ENCODE measurements around the gene POLE. TPM values are rescaled to one million over a fixed set of nuclear protein-coding genes. Genes with fewer than 3 reads are reported as not detected.

POLE gene, protein sequence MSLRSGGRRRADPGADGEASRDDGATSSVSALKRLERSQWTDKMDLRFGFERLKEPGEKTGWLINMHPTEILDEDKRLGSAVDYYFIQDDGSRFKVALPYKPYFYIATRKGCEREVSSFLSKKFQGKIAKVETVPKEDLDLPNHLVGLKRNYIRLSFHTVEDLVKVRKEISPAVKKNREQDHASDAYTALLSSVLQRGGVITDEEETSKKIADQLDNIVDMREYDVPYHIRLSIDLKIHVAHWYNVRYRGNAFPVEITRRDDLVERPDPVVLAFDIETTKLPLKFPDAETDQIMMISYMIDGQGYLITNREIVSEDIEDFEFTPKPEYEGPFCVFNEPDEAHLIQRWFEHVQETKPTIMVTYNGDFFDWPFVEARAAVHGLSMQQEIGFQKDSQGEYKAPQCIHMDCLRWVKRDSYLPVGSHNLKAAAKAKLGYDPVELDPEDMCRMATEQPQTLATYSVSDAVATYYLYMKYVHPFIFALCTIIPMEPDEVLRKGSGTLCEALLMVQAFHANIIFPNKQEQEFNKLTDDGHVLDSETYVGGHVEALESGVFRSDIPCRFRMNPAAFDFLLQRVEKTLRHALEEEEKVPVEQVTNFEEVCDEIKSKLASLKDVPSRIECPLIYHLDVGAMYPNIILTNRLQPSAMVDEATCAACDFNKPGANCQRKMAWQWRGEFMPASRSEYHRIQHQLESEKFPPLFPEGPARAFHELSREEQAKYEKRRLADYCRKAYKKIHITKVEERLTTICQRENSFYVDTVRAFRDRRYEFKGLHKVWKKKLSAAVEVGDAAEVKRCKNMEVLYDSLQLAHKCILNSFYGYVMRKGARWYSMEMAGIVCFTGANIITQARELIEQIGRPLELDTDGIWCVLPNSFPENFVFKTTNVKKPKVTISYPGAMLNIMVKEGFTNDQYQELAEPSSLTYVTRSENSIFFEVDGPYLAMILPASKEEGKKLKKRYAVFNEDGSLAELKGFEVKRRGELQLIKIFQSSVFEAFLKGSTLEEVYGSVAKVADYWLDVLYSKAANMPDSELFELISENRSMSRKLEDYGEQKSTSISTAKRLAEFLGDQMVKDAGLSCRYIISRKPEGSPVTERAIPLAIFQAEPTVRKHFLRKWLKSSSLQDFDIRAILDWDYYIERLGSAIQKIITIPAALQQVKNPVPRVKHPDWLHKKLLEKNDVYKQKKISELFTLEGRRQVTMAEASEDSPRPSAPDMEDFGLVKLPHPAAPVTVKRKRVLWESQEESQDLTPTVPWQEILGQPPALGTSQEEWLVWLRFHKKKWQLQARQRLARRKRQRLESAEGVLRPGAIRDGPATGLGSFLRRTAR (N-terminal part only)
- total RNA-seq (10 to 100 TPM; 33.4 to 35.8 TPM), polyA plus RNA-seq (ENCODE audit: insufficient read length in 2 of 2) (10 to 100 TPM; 43.8 to 69.9 TPM)
- long read RNA-seq, donor 1, partial matches to known transcripts: 0 of 2 reads
- long read RNA-seq, donor 1, other reads (novel, unspliced or antisense): 0 of 2 reads
- long read RNA-seq, donor 2: 0 reads
- long read RNA-seq, donor 3: 0 reads
- long read RNA-seq, donor 4: 0 reads

GRCh38 chr12:132687211-132688164, at the start of gene POLE, which contains the start of gene PXMP2:
Gene POLE, minus strand, starts transcription at chr12:132687342. Its CDS starts 27 bp downstream, at chr12:132687315.
Gene PXMP2, plus strand, starts transcription at chr12:132687587. Its CDS starts 84 bp downstream, at chr12:132687671.
- peak; percentile 85 to 99 (median 92) for DNase-seq (ENCODE audit: low read depth in 4 of 6, low spot score in 6 of 6)
- Histone ChIP-seq H3K4me1 (ENCODE audit: control insufficient read depth, insufficient read depth, low read length) (peaks cover 19% of the 10 kb centered on the region), H3K27me3 (ENCODE audit: control insufficient read depth, insufficient read depth, low read length) (no peaks in the 10 kb centered on the region), H3K36me3 (ENCODE audit: control insufficient read depth, insufficient read depth, low read length) (peaks cover 3% of the 10 kb centered on the region), H3K27ac (ENCODE audit: low read depth, low read length) (peak within 1 kb of the TSS; percentile 15), H3K9me3 (ENCODE audit: control insufficient read depth, insufficient read depth, low read length) (no peaks in the 10 kb centered on the region), H3K4me3 (ENCODE audit: low read depth, low read length) (peak within 1 kb of the TSS; percentile 46)
- WGBS (ENCODE audit: insufficient coverage): under 1% methylated on average over 134 of the region's 134 CpGs

DNA sequence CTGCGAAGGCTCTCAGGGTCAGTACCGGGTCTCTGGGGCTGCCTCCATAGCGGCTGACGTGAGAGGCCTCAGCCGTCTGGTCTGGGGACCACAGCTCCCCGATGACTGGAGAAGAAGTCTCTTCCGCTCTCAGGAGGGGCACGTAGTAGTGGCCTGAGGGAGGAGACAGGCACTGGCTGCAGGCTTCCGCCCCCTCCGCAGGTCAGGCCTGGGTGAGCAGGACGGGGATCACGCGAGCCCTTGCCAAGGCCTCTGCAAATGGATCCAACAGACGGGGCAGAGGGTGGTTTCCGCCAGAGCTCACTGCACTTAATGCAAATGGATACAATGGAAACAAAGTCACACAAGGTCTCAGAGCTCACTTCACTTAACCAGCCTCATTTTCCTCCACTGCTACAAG, 49.8 kb upstream of the POLE start:
- H3K27ac ChIP-seq (ENCODE audit: low read depth, low read length): no peak overlapping the region
- H3K4me3 ChIP-seq (ENCODE audit: low read depth, low read length): no peak overlapping the region
- no peaks in the 10 kb centered on the region for H3K9me3 ChIP-seq (ENCODE audit: control insufficient read depth, insufficient read depth, low read length)
- WGBS (ENCODE audit: insufficient coverage): 97% methylated on average over 13 of the region's 15 CpGs
- peaks cover 3% of the 10 kb centered on the region for H3K4me1 ChIP-seq (ENCODE audit: control insufficient read depth, insufficient read depth, low read length)
- peaks cover 85% of the 10 kb centered on the region for H3K36me3 ChIP-seq (ENCODE audit: control insufficient read depth, insufficient read depth, low read length)
- no peak for DNase-seq (ENCODE audit: low read depth in 4 of 6, low spot score in 6 of 6)
- H3K27me3 ChIP-seq (ENCODE audit: control insufficient read depth, insufficient read depth, low read length): no peaks in the 10 kb centered on the region

DNA sequence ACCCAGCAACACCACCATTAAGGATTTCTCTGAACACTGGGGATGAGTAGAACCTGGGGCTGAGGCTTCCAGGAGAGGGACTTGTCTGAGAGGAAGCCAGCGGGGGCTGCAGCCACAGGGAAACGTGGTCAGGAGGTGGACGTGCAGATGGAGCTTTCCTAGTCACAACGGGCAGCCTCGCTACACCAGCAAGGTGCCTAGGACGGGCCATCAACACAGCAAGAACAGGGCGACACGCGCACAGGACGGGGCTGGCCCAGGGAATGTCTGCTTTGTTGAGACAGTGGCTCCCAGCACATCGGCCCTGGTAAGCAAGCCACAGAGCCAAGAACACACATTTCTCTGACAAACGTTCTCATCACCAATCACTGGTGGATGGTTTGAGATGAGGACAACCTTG, 49.2 kb upstream of the POLE start:
- Histone ChIP-seq H3K36me3 (ENCODE audit: control insufficient read depth, insufficient read depth, low read length) (peaks cover 88% of the 10 kb centered on the region), H3K4me3 (ENCODE audit: low read depth, low read length) (no peak overlapping the region), H3K9me3 (ENCODE audit: control insufficient read depth, insufficient read depth, low read length) (no peaks in the 10 kb centered on the region), H3K27me3 (ENCODE audit: control insufficient read depth, insufficient read depth, low read length) (no peaks in the 10 kb centered on the region), H3K27ac (ENCODE audit: low read depth, low read length) (no peak overlapping the region), H3K4me1 (ENCODE audit: control insufficient read depth, insufficient read depth, low read length) (peaks cover 3% of the 10 kb centered on the region)
- WGBS (ENCODE audit: insufficient coverage): 97% methylated on average over 11 of the region's 12 CpGs
- DNase-seq (ENCODE audit: low read depth in 4 of 6, low spot score in 6 of 6): no peak

DNA sequence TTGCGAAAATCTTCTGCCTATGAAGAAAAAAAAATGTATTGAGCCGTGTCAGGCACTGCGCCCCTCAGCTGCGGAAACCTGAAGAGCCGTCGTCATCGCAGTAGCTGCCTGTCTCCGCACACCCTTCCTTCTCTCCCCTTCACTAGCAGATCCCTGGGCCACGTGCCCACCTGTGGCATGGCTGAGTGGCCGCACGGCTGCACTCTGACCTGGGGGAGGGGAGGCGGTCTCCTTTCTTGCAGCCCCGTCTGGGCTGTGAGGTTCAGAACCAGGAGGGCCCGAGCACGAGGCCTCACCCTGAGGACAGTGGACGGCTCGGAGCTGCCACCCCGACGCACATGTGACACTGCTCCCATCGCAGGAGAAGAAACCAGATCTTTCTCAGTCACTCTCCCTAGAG, 48.4 kb upstream of the POLE start:
- WGBS (ENCODE audit: insufficient coverage): 77% methylated on average over 12 of the region's 20 CpGs
- no peak overlapping the region for H3K4me3 ChIP-seq (ENCODE audit: low read depth, low read length)
- H3K27ac ChIP-seq (ENCODE audit: low read depth, low read length): no peak overlapping the region
- DNase-seq (ENCODE audit: low read depth in 4 of 6, low spot score in 6 of 6): no peak
- no peaks in the 10 kb centered on the region for H3K27me3 ChIP-seq (ENCODE audit: control insufficient read depth, insufficient read depth, low read length)
- H3K36me3 ChIP-seq (ENCODE audit: control insufficient read depth, insufficient read depth, low read length): peaks cover 88% of the 10 kb centered on the region
- H3K4me1 ChIP-seq (ENCODE audit: control insufficient read depth, insufficient read depth, low read length): peaks cover 3% of the 10 kb centered on the region
- H3K9me3 ChIP-seq (ENCODE audit: control insufficient read depth, insufficient read depth, low read length): no peaks in the 10 kb centered on the region

- no peaks in the 10 kb centered on the region for H3K27me3 ChIP-seq (ENCODE audit: control insufficient read depth, insufficient read depth, low read length)
- no peaks in the 10 kb centered on the region for H3K9me3 ChIP-seq (ENCODE audit: control insufficient read depth, insufficient read depth, low read length)
- peaks cover 88% of the 10 kb centered on the region for H3K36me3 ChIP-seq (ENCODE audit: control insufficient read depth, insufficient read depth, low read length)
- peaks cover 3% of the 10 kb centered on the region for H3K4me1 ChIP-seq (ENCODE audit: control insufficient read depth, insufficient read depth, low read length)
- 69% methylated on average over 8 of the region's 10 CpGs for WGBS (ENCODE audit: insufficient coverage)
- H3K4me3 ChIP-seq (ENCODE audit: low read depth, low read length): no peak overlapping the region
- peak in 4 of 6 donors; percentile 6 to 64 (median 10) for DNase-seq (ENCODE audit: low read depth in 4 of 6, low spot score in 6 of 6)
- peak overlapping the region; percentile 35 for H3K27ac ChIP-seq (ENCODE audit: low read depth, low read length)
Observed at GRCh38 chr12:132734206-132734605, 47.1 kb upstream of the POLE start.

GRCh38 chr12:132731574-132731973, 44.4 kb upstream of the POLE start:
- no peaks in the 10 kb centered on the region for H3K9me3 ChIP-seq (ENCODE audit: control insufficient read depth, insufficient read depth, low read length)
- DNase-seq (ENCODE audit: low read depth in 4 of 6, low spot score in 6 of 6): no peak
- H3K36me3 ChIP-seq (ENCODE audit: control insufficient read depth, insufficient read depth, low read length): peaks cover 88% of the 10 kb centered on the region
- peaks cover 3% of the 10 kb centered on the region for H3K4me1 ChIP-seq (ENCODE audit: control insufficient read depth, insufficient read depth, low read length)
- H3K4me3 ChIP-seq (ENCODE audit: low read depth, low read length): no peak overlapping the region
- no peak overlapping the region for H3K27ac ChIP-seq (ENCODE audit: low read depth, low read length)
- 94% methylated on average over 15 of the region's 17 CpGs for WGBS (ENCODE audit: insufficient coverage)
- no peaks in the 10 kb centered on the region for H3K27me3 ChIP-seq (ENCODE audit: control insufficient read depth, insufficient read depth, low read length)

DNA sequence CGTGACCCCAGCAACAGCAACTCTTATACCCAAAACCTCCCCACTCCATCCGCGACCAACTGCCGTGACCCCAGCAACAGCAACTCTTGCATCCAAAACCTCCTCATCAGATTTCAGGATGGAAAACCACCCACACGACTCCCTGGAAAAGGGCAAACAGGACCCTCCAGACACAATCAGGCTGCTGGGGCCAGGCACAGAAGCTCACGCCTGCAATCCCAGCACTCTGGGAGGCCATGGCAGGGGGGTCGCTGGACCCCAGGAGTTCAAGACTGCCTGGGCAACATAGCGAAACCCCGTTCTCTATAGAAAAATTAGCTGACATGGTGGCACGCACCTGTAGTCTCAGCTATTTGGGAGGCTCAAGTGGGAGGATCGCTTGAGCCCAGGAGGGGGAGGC, 43.2 kb upstream of the POLE start:
- WGBS (ENCODE audit: insufficient coverage): over 99% methylated on average over 10 of the region's 11 CpGs
- Histone ChIP-seq H3K4me1 (ENCODE audit: control insufficient read depth, insufficient read depth, low read length) (peaks cover 3% of the 10 kb centered on the region), H3K9me3 (ENCODE audit: control insufficient read depth, insufficient read depth, low read length) (no peaks in the 10 kb centered on the region), H3K4me3 (ENCODE audit: low read depth, low read length) (no peak overlapping the region), H3K27me3 (ENCODE audit: control insufficient read depth, insufficient read depth, low read length) (no peaks in the 10 kb centered on the region), H3K27ac (ENCODE audit: low read depth, low read length) (no peak overlapping the region), H3K36me3 (ENCODE audit: control insufficient read depth, insufficient read depth, low read length) (peaks cover 84% of the 10 kb centered on the region)
- no peak for DNase-seq (ENCODE audit: low read depth in 4 of 6, low spot score in 6 of 6)

DNA sequence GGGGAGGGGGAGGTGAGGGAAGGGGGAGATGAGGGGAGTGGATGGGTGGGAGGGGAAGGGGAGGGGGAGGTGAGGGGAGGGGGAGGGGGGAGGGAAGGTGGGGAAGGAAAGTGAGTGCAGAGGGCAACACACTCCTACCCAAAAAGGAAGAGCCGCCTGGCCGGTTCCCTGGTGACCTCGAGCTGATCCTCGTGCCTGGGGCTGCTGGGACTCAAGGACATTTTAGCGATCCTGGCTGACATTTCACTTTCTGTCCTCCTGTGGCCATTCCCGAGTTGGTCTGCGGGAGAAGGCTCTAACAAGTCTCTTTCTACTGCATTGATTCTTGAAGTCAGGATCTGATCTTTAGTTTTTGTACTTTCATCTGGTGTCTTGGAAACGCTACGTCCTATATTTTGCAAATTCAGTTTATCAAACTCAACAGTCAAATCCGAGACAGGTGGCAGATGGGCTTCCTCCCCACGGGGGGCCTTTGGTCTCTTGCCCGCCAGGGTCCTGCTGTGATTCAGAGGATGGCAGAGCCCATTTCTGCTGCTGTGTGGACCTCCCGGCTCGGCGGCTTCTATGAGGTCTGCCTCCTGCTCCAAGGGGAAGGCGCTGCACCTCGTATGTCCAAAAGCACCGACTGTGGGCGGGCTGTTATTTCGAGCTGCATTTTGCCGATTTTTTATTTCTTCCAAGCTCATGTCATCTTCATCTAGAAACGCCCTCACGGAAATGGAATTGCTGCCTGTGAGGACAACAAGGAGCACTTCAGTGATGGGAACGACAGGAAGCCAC, 42.6 kb upstream of the POLE start:
- H3K27ac ChIP-seq (ENCODE audit: low read depth, low read length): no peak overlapping the region
- WGBS (ENCODE audit: insufficient coverage): 86% methylated on average over 22 of the region's 24 CpGs
- peaks cover 3% of the 10 kb centered on the region for H3K4me1 ChIP-seq (ENCODE audit: control insufficient read depth, insufficient read depth, low read length)
- peaks cover 84% of the 10 kb centered on the region for H3K36me3 ChIP-seq (ENCODE audit: control insufficient read depth, insufficient read depth, low read length)
- no peaks in the 10 kb centered on the region for H3K9me3 ChIP-seq (ENCODE audit: control insufficient read depth, insufficient read depth, low read length)
- H3K27me3 ChIP-seq (ENCODE audit: control insufficient read depth, insufficient read depth, low read length): no peaks in the 10 kb centered on the region
- no peak for DNase-seq (ENCODE audit: low read depth in 4 of 6, low spot score in 6 of 6)
- H3K4me3 ChIP-seq (ENCODE audit: low read depth, low read length): no peak overlapping the region
